ENCODE results near the gene STXBP4. TPM values are rescaled to one million over a fixed set of nuclear protein-coding genes. Genes with fewer than 3 reads are reported as not detected.

The STXBP4 gene
- total and polyA plus RNA-seq, 7 experiments from 2014 or later, result 3.2 to 12.1 (median 8.6) TPM

GRCh38 chr17:54968988-54969332 lies 395 bp downstream of the STXBP4 start:
- H3K9me3 Mint-ChIP-seq, result no peaks in the 10 kb centered on the region
- peak in 1 of 9 donors; percentile 40 for DNase-seq
- no peak overlapping the region for H3K4me3 Mint-ChIP-seq
- Histone ChIP-seq H3K9me3 (ENCODE audit: control insufficient read depth in 2 of 3, low read length in 3 of 3) (no peaks in the 10 kb centered on the region), H3K27me3 (ENCODE audit: control insufficient read depth in 2 of 2, insufficient read depth in 2 of 2, low read length in 2 of 2) (no peaks in the 10 kb centered on the region), H3K4me1 (ENCODE audit: control insufficient read depth in 2 of 2, insufficient read depth in 2 of 2, low read length in 2 of 2) (peaks cover 8 to 15% of the 10 kb centered on the region in 2 donors), H3K4me3 (ENCODE audit: low read length) (peak overlapping the region; percentile 98), H3K27ac (ENCODE audit: low read depth, low read length) (peak overlapping the region; percentile 85), H3K36me3 (ENCODE audit: control insufficient read depth in 2 of 3, insufficient read depth in 3 of 3, low read length in 3 of 3) (peaks cover 0 to 17% (median under 1%) of the 10 kb centered on the region in 3 experiments)
- ChIA-PET POLR2A (interaction anchor here (0.6 to 0.7 kb wide), 2 partner anchors 9 to 446 kb away, joined by 3 read pairs; no protein-coding TSS in a partner anchor), CTCF (interaction anchor here (1.1 kb wide), 1 partner anchor 23 kb away, joined by 3 read pairs; no protein-coding TSS in a partner anchor)
- peaks cover 0 to 6% (median 0%) of the 10 kb centered on the region in 5 donors for H3K36me3 Mint-ChIP-seq
- intact Hi-C loops (cut with micrococcal nuclease), result loop anchor here (1.0 to 10.0 kb wide), 9 partner anchors 24 to 782 kb away; partner anchors contain the start of genes HLF (in 2 of the 2) and PCTP (in 1 of the 2)
- H3K27me3 Mint-ChIP-seq, result no peaks in the 10 kb centered on the region
- peak; percentile 21 for ATAC-seq
- H3K4me1 Mint-ChIP-seq, result peaks cover 5 to 41% (median 30%) of the 10 kb centered on the region in 7 donors
- H3K27ac Mint-ChIP-seq, result no peak overlapping the region

GRCh38 chr17:54969658-54970572 lies 1.4 kb downstream of the STXBP4 start:
- peaks cover 0 to 6% (median 0%) of the 10 kb centered on the region in 5 donors for H3K36me3 Mint-ChIP-seq
- peak overlapping the region; percentile 85 for H3K27ac ChIP-seq (ENCODE audit: low read depth, low read length)
- no peaks in the 10 kb centered on the region for H3K27me3 Mint-ChIP-seq
- H3K4me3 ChIP-seq (ENCODE audit: low read length), result peak overlapping the region; percentile 98
- peaks cover 8 to 15% of the 10 kb centered on the region in 2 donors for H3K4me1 ChIP-seq (ENCODE audit: control insufficient read depth in 2 of 2, insufficient read depth in 2 of 2, low read length in 2 of 2)
- peaks cover 5 to 40% (median 30%) of the 10 kb centered on the region in 7 donors for H3K4me1 Mint-ChIP-seq
- ChIA-PET POLR2A (interaction anchor here (0.6 to 0.7 kb wide), 2 partner anchors 8 to 11 kb away, joined by 3 to 7 read pairs; no protein-coding TSS in a partner anchor), CTCF (interaction anchor here (1.1 to 2.4 kb wide), 2 partner anchors 22 to 23 kb away, joined by 3 to 6 read pairs; no protein-coding TSS in a partner anchor)
- H3K36me3 ChIP-seq (ENCODE audit: control insufficient read depth in 2 of 3, insufficient read depth in 3 of 3, low read length in 3 of 3), result peaks cover 0 to 7% (median 0%) of the 10 kb centered on the region in 3 experiments
- peak overlapping the region in 2 of 10 donors; percentile 10 to 11 for H3K4me3 Mint-ChIP-seq
- H3K27me3 ChIP-seq (ENCODE audit: control insufficient read depth in 2 of 2, insufficient read depth in 2 of 2, low read length in 2 of 2), result no peaks in the 10 kb centered on the region
- intact Hi-C loops (cut with micrococcal nuclease), result loop anchor here (5.0 to 10.0 kb wide), 2 partner anchors 295 to 607 kb away; partner anchors contain the start of gene HLF (in 1 of the 2)
- peak overlapping the region in 1 of 9 donors; percentile 34 for H3K27ac Mint-ChIP-seq
- no peak for DNase-seq
- no peaks in the 10 kb centered on the region for H3K9me3 Mint-ChIP-seq
- ATAC-seq, result no peak
- H3K9me3 ChIP-seq (ENCODE audit: control insufficient read depth in 2 of 3, low read length in 3 of 3), result no peaks in the 10 kb centered on the region

DNA sequence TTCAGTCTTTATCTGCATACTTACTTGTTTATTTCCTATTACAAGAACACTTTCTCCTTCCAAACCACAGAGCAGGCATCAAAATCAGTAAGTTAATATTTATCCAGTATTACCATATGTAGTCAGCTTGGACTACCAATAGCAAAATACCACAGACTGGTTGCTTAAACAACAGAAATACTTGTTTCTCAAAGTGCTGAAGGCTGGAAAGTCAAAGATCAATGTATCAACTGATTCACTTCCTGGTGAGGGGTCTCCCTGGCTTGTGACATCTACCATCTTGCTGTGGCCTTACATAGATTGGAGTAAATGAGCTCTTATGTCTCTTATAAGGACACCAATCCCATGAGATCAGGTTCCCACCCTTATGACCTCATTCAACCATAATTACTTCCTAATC lies 2.6 kb downstream of the STXBP4 start:
- DNase-seq (no peak), ATAC-seq (no peak)
- intact Hi-C loops (cut with micrococcal nuclease), result no loop called here
- Mint-ChIP-seq H3K4me1 (peaks cover 0 to 36% (median 27%) of the 10 kb centered on the region in 7 donors), H3K9me3 (no peaks in the 10 kb centered on the region), H3K36me3 (peaks cover 0 to 3% (median 0%) of the 10 kb centered on the region in 5 donors), H3K27ac (peak overlapping the region in 1 of 9 donors; percentile 12), H3K27me3 (no peaks in the 10 kb centered on the region), H3K4me3 (no peak overlapping the region)
- CTCF ChIA-PET, result interaction anchor here (2.4 kb wide), 1 partner anchor 22 kb away, joined by 6 read pairs; no protein-coding TSS in a partner anchor
- POLR2A ChIA-PET, result no interaction called here
- Histone ChIP-seq H3K36me3 (ENCODE audit: control insufficient read depth in 2 of 3, insufficient read depth in 3 of 3, low read length in 3 of 3) (peaks cover 0 to 7% (median 0%) of the 10 kb centered on the region in 3 experiments), H3K27ac (ENCODE audit: low read depth, low read length) (no peak overlapping the region), H3K4me3 (ENCODE audit: low read length) (no peak overlapping the region), H3K4me1 (ENCODE audit: control insufficient read depth in 2 of 2, insufficient read depth in 2 of 2, low read length in 2 of 2) (peaks cover 8 to 15% of the 10 kb centered on the region in 2 donors), H3K9me3 (ENCODE audit: control insufficient read depth in 2 of 3, low read length in 3 of 3) (no peaks in the 10 kb centered on the region), H3K27me3 (ENCODE audit: control insufficient read depth in 2 of 2, insufficient read depth in 2 of 2, low read length in 2 of 2) (no peaks in the 10 kb centered on the region)

DNA sequence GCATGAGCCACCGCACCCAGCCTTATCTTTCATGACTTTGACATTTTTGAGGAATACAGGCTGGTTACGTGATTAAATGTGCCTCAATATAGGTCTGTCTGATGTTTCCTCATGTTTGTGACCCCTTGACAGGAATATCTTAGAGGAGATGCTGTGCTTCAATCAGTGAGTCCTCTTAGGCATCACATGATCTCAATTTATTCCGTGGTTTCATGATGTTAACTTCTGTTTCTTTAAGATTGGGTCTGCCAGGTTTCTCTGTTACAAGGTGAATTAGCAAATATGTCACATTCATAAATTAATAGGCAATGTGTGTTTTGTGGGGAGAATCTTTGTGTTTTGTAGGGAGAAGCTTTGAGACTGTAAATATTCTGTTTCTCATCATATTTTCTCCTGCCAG lies 3.3 kb downstream of the STXBP4 start:
- peaks cover 0 to 7% (median 0%) of the 10 kb centered on the region in 3 experiments for H3K36me3 ChIP-seq (ENCODE audit: control insufficient read depth in 2 of 3, insufficient read depth in 3 of 3, low read length in 3 of 3)
- ChIA-PET CTCF (interaction anchor here (2.4 kb wide), 1 partner anchor 21 kb away, joined by 6 read pairs; no protein-coding TSS in a partner anchor), POLR2A (no interaction called here)
- Mint-ChIP-seq H3K4me1 (peaks cover 0 to 32% (median 21%) of the 10 kb centered on the region in 7 donors), H3K9me3 (no peaks in the 10 kb centered on the region), H3K36me3 (peaks cover 0 to 3% (median 0%) of the 10 kb centered on the region in 5 donors), H3K4me3 (no peak overlapping the region), H3K27ac (no peak overlapping the region), H3K27me3 (no peaks in the 10 kb centered on the region)
- no peaks in the 10 kb centered on the region for H3K27me3 ChIP-seq (ENCODE audit: control insufficient read depth in 2 of 2, insufficient read depth in 2 of 2, low read length in 2 of 2)
- intact Hi-C loops (cut with micrococcal nuclease), result no loop called here
- DNase-seq (no peak), ATAC-seq (no peak)
- H3K4me3 ChIP-seq (ENCODE audit: low read length), result no peak overlapping the region
- no peak overlapping the region for H3K27ac ChIP-seq (ENCODE audit: low read depth, low read length)
- no peaks in the 10 kb centered on the region for H3K9me3 ChIP-seq (ENCODE audit: control insufficient read depth in 2 of 3, low read length in 3 of 3)
- H3K4me1 ChIP-seq (ENCODE audit: control insufficient read depth in 2 of 2, insufficient read depth in 2 of 2, low read length in 2 of 2), result peaks cover 8 to 13% of the 10 kb centered on the region in 2 donors

DNA sequence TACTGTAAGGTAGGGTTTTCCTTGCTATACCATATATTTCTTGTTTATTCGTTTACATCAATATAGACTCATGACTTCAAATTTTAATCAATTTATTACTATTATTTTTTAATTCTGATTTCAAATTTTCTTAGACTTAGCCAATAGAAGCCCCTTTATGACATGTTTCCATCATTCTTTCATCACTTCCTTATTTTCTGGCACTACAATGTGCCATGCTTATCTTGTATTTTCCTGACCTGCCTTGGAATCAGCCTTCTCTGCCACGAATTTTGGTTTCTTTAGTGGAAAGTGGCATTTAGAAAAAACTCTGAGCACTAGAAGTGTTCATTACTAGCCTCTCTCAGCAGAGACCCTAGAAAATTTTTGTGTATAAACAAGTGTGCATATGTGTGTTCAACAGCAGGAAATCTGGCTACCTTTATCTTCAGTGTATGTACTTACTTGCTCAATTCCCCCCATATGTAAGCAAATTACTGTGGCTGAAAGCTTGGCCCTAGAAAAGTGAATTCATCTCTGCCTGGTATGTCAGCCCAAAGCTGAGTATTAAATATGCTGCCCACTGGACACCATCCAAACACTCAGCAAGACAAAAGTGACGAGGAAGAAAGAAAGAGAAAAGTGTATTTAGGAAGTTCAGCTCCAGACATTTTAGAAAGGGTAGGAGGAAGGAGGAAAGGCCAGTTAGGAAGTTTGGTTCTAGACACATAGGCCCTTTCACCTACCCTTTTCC lies 4.0 kb downstream of the STXBP4 start:
- POLR2A ChIA-PET, result no interaction called here

GRCh38 chr17:54974759-54975158 lies 6.2 kb downstream of the STXBP4 start:
- no peak overlapping the region for H3K4me3 Mint-ChIP-seq
- H3K36me3 Mint-ChIP-seq, result peaks cover 0 to 11% (median 6%) of the 10 kb centered on the region in 5 donors
- no peaks in the 10 kb centered on the region for H3K36me3 ChIP-seq (ENCODE audit: control insufficient read depth in 2 of 3, insufficient read depth in 3 of 3, low read length in 3 of 3)
- ChIA-PET POLR2A (no interaction called here), CTCF (interaction anchor here (0.5 kb wide), 1 partner anchor 18 kb away, joined by 4 read pairs; no protein-coding TSS in a partner anchor)
- no peaks in the 10 kb centered on the region for H3K27me3 Mint-ChIP-seq
- DNase-seq (no peak), ATAC-seq (no peak)
- no peak overlapping the region for H3K27ac ChIP-seq (ENCODE audit: low read depth, low read length)
- no peak overlapping the region for H3K4me3 ChIP-seq (ENCODE audit: low read length)
- peaks cover 0 to 5% (median 0%) of the 10 kb centered on the region in 11 donors for H3K9me3 Mint-ChIP-seq
- H3K4me1 Mint-ChIP-seq, result peaks cover 0 to 24% (median 11%) of the 10 kb centered on the region in 7 donors
- intact Hi-C loops (cut with micrococcal nuclease), result no loop called here
- no peak overlapping the region for H3K27ac Mint-ChIP-seq
- no peaks in the 10 kb centered on the region for H3K27me3 ChIP-seq (ENCODE audit: control insufficient read depth in 2 of 2, insufficient read depth in 2 of 2, low read length in 2 of 2)
- H3K4me1 ChIP-seq (ENCODE audit: control insufficient read depth in 2 of 2, insufficient read depth in 2 of 2, low read length in 2 of 2), result peaks cover 2 to 4% of the 10 kb centered on the region in 2 donors
- no peaks in the 10 kb centered on the region for H3K9me3 ChIP-seq (ENCODE audit: control insufficient read depth in 2 of 3, low read length in 3 of 3)

More for the DNA sequence above, 4.0 kb downstream of the STXBP4 start:
- intact Hi-C loops (cut with micrococcal nuclease), result no loop called here
- peaks cover 0 to 26% (median 16%) of the 10 kb centered on the region in 7 donors for H3K4me1 Mint-ChIP-seq
- Histone ChIP-seq H3K36me3 (ENCODE audit: control insufficient read depth in 2 of 3, insufficient read depth in 3 of 3, low read length in 3 of 3) (peaks cover 0 to 7% (median 0%) of the 10 kb centered on the region in 3 experiments), H3K27ac (ENCODE audit: low read depth, low read length) (no peak overlapping the region), H3K27me3 (ENCODE audit: control insufficient read depth in 2 of 2, insufficient read depth in 2 of 2, low read length in 2 of 2) (no peaks in the 10 kb centered on the region), H3K9me3 (ENCODE audit: control insufficient read depth in 2 of 3, low read length in 3 of 3) (no peaks in the 10 kb centered on the region), H3K4me1 (ENCODE audit: control insufficient read depth in 2 of 2, insufficient read depth in 2 of 2, low read length in 2 of 2) (peaks cover 8% of the 10 kb centered on the region in 2 donors), H3K4me3 (ENCODE audit: low read length) (no peak overlapping the region)
- H3K27ac Mint-ChIP-seq, result no peak overlapping the region
- peaks cover 0 to 3% (median 0%) of the 10 kb centered on the region in 5 donors for H3K36me3 Mint-ChIP-seq
- no peaks in the 10 kb centered on the region for H3K27me3 Mint-ChIP-seq
- no peaks in the 10 kb centered on the region for H3K9me3 Mint-ChIP-seq
- DNase-seq (no peak), ATAC-seq (no peak)
- CTCF ChIA-PET, result no interaction called here
- H3K4me3 Mint-ChIP-seq, result no peak overlapping the region
